Panc1 (cell line): Measurements from ENCODE around the gene DGKG. TPM values are rescaled to one million over a fixed set of nuclear protein-coding genes. Genes with fewer than 3 reads are reported as not detected.

ENCODE experiments used
- ATAC-seq: fragments of 200-7000 bp; cut with Tn5 transposase; 2 replicates; pipeline ENCODE4 v1.9.1; 2020; ENCODE audit warnings: mild to moderate bottlenecking, moderate library complexity
- Bru-seq: library from RNA; stranded (reverse); fragments of 400-500 nt; gene quantifications from one replicate; lab custom pipeline; 2021; lab: Mats Ljungman, UMichigan
- BruChase-seq, 2 experiments: library from RNA; stranded (reverse); fragments of 400-500 nt; gene quantifications; one replicate each; lab custom pipeline; 2021; lab: Mats Ljungman, UMichigan
- BruUV-seq: library from RNA; stranded (reverse); fragments of 400-500 nt; replicated peaks from 2 replicates; lab custom pipeline; 2021; lab: Mats Ljungman, UMichigan
- CTCF ChIA-PET: fragments of 300-600 bp; sonication (Branson Sonifier 250); formaldehyde crosslinking; loops from one replicate; lab custom pipeline; 2022; ENCODE audit warnings: antibody characterized with exemption; lab: Charles Lee
- POLR2A ChIA-PET: fragments of 300-600 bp; sonication (Branson Sonifier 250); formaldehyde crosslinking; loops from one replicate; lab custom pipeline; 2022; ENCODE audit warnings: antibody characterized with exemption; lab: Charles Lee
- DNase-seq: peaks from one replicate; pipeline ENCODE4 v3.0.0-alpha.2; 2010; ENCODE audit warnings: low read depth, low spot score
- H3K27ac ChIP-seq: 2 replicates; pipeline ENCODE4 v1.5.1; 2011; ENCODE audit warnings: mild to moderate bottlenecking, low read length, inconsistent platforms
- H3K27me3 ChIP-seq: fragments of 200-500 bp; sonication (Bioruptor generic); 2 replicates; pipeline ENCODE4 v1.6.0; 2014; ENCODE audit warnings: low read length, inconsistent platforms; ENCODE audit not compliant: control insufficient read depth, insufficient read depth
- H3K36me3 ChIP-seq: fragments of 200-500 bp; sonication (Bioruptor generic); 2 replicates; pipeline ENCODE4 v1.5.1; 2014; ENCODE audit warnings: inconsistent platforms, mild to moderate bottlenecking, low read length, moderate library complexity; ENCODE audit not compliant: control insufficient read depth, insufficient read depth
- H3K4me1 ChIP-seq: 2 replicates; pipeline ENCODE4 v1.5.1; 2011; ENCODE audit warnings: inconsistent platforms, mild to moderate bottlenecking, low read length, moderate library complexity; ENCODE audit not compliant: control insufficient read depth, insufficient read depth
- H3K4me3 ChIP-seq, 2 experiments: 2 replicates each; pipeline ENCODE4 v1.5.1; 2011 to 2012; ENCODE audit warnings: low read depth in 2 of 2, low read length in 2 of 2, mild to moderate bottlenecking in 2 of 2, inconsistent platforms in 1 of 2, moderate library complexity in 1 of 2
- H3K9me3 ChIP-seq: fragments of 200-500 bp; sonication (Bioruptor generic); 2 replicates; pipeline ENCODE4 v1.5.1; 2014; ENCODE audit warnings: low read depth, mild to moderate bottlenecking, inconsistent platforms, low read length, moderate library complexity; ENCODE audit not compliant: control insufficient read depth, insufficient read depth
- POLR2AphosphoS5 ChIP-seq: IDR thresholded peaks from 2 replicates; pipeline ENCODE4 v1.6.1; 2012; ENCODE audit warnings: mild to moderate bottlenecking, low read depth, low read length, moderate library complexity
- SIN3A ChIP-seq: IDR thresholded peaks from 2 replicates; pipeline ENCODE4 v1.6.1; 2012; ENCODE audit warnings: low read depth, mild to moderate bottlenecking, low read length, moderate library complexity, borderline replicate concordance; ENCODE audit not compliant: insufficient read depth
- TCF7L2 ChIP-seq: IDR thresholded peaks from 2 replicates; pipeline ENCODE4 v1.6.1; 2011; ENCODE audit warnings: mild to moderate bottlenecking, low read depth, low read length, inconsistent platforms
- in situ Hi-C: cut with HindIII; loops from 2 replicates; pipeline ENCODE4 v1.10.0; 2016; ENCODE audit warnings: low sequenced_read_pairs, low pct_unique_long_range_greater_than_20kb
- intact Hi-C: fragments of 100-400 bp; cut with micrococcal nuclease; formaldehyde crosslinking; loops from one replicate; pipeline ENCODE4 v1.10.0; 2022; ENCODE audit not compliant: unreplicated experiment
- long read RNA-seq: library from polyadenylated mRNA; unstranded; transcript quantifications from one replicate; pipeline ENCODE4 v2.0.0, GENCODE V29; 2021; ENCODE audit not compliant: unreplicated experiment
- polyA plus RNA-seq: library from polyadenylated mRNA; unstranded; fragments of >200 nt; gene quantifications from one replicate; pipeline ENCODE4 v1.2.1, GENCODE V29; 2012; ENCODE audit warnings: missing spikeins; ENCODE audit not compliant: insufficient read length
- total RNA-seq: library from RNA; stranded (reverse); gene quantifications from one replicate; pipeline ENCODE4 v1.2.1, GENCODE V29; 2021; ENCODE audit not compliant: unreplicated experiment
- TF ChIP-seq, protein P1 (sequence below), 2 experiments: IDR thresholded peaks; 2 replicates each; pipeline ENCODE4 v1.6.1; 2011 to 2012; ENCODE audit warnings: low read depth in 2 of 2, control low read depth in 1 of 2, low read length in 1 of 2, mild to moderate bottlenecking in 1 of 2, moderate library complexity in 1 of 2; ENCODE audit not compliant: insufficient read depth in 1 of 2
- TF ChIP-seq, protein P2 (sequence below): fragments of 450-650 bp; IDR thresholded peaks from 2 replicates; pipeline ENCODE4 v1.5.1; 2017; ENCODE audit warnings: mild to moderate bottlenecking

Gene DGKG
- total RNA-seq = 0.46 TPM
- not detected for polyA plus RNA-seq
- Bru-seq, nascent RNA = percentile 15 among the genes with signal in this experiment
- percentile 14 among the genes with signal in this experiment for BruChase-seq, experiment 1, labeled RNA remaining after a 2-hour chase
- percentile 11 among the genes with signal in this experiment for BruChase-seq, experiment 2, labeled RNA remaining after a 6-hour chase
- long read RNA-seq = 0 reads

DNA sequence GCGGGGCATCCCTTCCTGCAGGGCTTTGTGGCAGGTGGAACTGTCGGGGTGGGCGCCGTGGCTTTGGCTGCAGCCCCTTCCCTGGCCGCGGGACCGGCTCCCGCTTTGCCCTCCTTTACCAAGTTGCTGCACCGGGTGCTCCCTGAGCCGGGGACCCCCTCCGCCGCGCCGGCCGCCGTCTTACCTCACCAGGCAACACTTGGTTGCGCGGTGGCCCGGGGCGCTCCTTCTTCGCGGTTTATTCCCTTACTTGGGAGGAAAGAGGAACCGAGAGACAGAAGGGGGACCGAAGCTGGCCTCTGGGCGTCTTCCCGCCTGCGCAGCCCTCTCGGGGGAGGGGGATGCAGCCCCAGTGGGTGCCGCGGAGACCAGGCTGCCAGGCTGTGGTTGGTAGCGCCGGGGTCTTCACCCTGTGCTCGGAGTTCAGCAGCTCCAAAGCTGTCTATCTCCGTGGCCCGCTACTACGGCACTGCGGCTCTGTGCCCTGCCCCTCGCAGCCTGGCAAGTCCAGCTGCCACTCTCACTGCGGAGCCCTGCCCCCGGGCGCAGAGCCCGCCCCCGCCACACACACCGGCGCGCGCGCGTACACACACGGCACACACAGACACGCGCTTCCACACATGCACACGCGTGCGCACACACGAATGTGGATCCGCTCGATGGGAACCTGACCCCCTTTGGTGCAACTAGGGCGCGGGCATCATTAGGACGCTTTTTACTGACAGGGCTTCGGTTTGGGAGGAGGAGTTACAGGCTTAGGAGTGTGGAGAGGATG is at the start of gene DGKG:
DGKG (minus strand) TSS at position 473 of the 775 bp plus-strand sequence. CDS start 41,775 bp downstream, outside the sequence.
- BruUV-seq = no TSS peak
- Histone ChIP-seq H3K9me3 (no peaks in the 10 kb centered on the region), H3K4me1 (peaks cover 7% of the 10 kb centered on the region; the same call in 1 of the 2 replicates), H3K27ac (no peak within 1 kb of the TSS), H3K4me3 (peak within 1 kb of the TSS; percentile 29 to 38), H3K36me3 (no peaks in the 10 kb centered on the region), H3K27me3 (peaks cover 65% of the 10 kb centered on the region)
- intact Hi-C loops (no loop called here), in situ Hi-C loops (no loop called here)
- DNase-seq (no peak), ATAC-seq (peak; percentile 91)
- CTCF ChIA-PET = no interaction called here
- POLR2A ChIA-PET = no interaction called here
- TF ChIP-seq, protein P1, sequence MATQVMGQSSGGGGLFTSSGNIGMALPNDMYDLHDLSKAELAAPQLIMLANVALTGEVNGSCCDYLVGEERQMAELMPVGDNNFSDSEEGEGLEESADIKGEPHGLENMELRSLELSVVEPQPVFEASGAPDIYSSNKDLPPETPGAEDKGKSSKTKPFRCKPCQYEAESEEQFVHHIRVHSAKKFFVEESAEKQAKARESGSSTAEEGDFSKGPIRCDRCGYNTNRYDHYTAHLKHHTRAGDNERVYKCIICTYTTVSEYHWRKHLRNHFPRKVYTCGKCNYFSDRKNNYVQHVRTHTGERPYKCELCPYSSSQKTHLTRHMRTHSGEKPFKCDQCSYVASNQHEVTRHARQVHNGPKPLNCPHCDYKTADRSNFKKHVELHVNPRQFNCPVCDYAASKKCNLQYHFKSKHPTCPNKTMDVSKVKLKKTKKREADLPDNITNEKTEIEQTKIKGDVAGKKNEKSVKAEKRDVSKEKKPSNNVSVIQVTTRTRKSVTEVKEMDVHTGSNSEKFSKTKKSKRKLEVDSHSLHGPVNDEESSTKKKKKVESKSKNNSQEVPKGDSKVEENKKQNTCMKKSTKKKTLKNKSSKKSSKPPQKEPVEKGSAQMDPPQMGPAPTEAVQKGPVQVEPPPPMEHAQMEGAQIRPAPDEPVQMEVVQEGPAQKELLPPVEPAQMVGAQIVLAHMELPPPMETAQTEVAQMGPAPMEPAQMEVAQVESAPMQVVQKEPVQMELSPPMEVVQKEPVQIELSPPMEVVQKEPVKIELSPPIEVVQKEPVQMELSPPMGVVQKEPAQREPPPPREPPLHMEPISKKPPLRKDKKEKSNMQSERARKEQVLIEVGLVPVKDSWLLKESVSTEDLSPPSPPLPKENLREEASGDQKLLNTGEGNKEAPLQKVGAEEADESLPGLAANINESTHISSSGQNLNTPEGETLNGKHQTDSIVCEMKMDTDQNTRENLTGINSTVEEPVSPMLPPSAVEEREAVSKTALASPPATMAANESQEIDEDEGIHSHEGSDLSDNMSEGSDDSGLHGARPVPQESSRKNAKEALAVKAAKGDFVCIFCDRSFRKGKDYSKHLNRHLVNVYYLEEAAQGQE (IDR thresholded peaks at IDR 0.05; ENCODE audit: insufficient read depth in 1 of 2, low read depth in 2 of 2, low read length in 1 of 2) = no peak
- no peak for TF ChIP-seq POLR2AphosphoS5
- no peak for TF ChIP-seq TCF7L2
- TF ChIP-seq, protein P2, sequence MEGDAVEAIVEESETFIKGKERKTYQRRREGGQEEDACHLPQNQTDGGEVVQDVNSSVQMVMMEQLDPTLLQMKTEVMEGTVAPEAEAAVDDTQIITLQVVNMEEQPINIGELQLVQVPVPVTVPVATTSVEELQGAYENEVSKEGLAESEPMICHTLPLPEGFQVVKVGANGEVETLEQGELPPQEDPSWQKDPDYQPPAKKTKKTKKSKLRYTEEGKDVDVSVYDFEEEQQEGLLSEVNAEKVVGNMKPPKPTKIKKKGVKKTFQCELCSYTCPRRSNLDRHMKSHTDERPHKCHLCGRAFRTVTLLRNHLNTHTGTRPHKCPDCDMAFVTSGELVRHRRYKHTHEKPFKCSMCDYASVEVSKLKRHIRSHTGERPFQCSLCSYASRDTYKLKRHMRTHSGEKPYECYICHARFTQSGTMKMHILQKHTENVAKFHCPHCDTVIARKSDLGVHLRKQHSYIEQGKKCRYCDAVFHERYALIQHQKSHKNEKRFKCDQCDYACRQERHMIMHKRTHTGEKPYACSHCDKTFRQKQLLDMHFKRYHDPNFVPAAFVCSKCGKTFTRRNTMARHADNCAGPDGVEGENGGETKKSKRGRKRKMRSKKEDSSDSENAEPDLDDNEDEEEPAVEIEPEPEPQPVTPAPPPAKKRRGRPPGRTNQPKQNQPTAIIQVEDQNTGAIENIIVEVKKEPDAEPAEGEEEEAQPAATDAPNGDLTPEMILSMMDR = no peak
- TF ChIP-seq SIN3A = no peak

DNA sequence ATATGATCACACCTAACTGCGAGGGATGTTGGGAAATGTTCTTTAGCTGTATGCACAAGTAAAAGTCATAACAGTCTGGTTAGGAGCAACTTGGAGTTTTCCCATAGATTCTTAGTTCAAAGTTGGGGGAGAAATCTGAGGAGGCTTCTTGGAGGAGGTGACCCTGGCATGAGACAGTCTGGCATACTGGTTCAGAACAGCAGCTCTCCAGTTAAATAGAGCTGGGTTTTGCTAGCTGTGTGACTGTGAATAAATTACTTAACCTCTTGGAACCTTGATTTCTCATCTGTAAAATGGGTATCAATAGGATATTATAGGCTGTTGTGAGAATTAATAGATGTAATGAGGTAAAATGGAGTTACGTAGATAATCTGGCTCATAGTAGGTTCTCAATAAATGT is 49.1 kb upstream of the DGKG start:
- in situ Hi-C loops = no loop called here
- DNase-seq = no peak
- TF ChIP-seq SIN3A (no peak), POLR2AphosphoS5 (no peak), TCF7L2 (no peak)
- TF ChIP-seq, protein P1 (IDR thresholded peaks at IDR 0.05; ENCODE audit: insufficient read depth in 1 of 2, low read depth in 2 of 2, low read length in 1 of 2) = no peak
- TF ChIP-seq, protein P2 = no peak

More for the DNA sequence above, 49.1 kb upstream of the DGKG start:
- no peaks in the 10 kb centered on the region for H3K9me3 ChIP-seq
- CTCF ChIA-PET = no interaction called here
- H3K4me1 ChIP-seq = peaks cover 12% of the 10 kb centered on the region; the same call in 1 of the 2 replicates
- no TSS peak for BruUV-seq
- no peak for ATAC-seq
- H3K36me3 ChIP-seq = no peaks in the 10 kb centered on the region
- peaks cover 19% of the 10 kb centered on the region for H3K27me3 ChIP-seq
- intact Hi-C loops = no loop called here
- H3K4me3 ChIP-seq = no peak overlapping the region
- H3K27ac ChIP-seq = no peak overlapping the region
- POLR2A ChIA-PET = no interaction called here
